DND-41 (cell line): ENCODE measurements around the gene WWP2.

Experiments
- EZH2 ChIP-seq: IDR thresholded peaks from 3 replicates; pipeline ENCODE4 v1.6.1; 2012; ENCODE audit warnings: borderline replicate concordance, low read depth, mild to moderate bottlenecking, moderate library complexity, low read length, inconsistent platforms; ENCODE audit not compliant: severe bottlenecking
- TF ChIP-seq, protein P1 (sequence below): IDR thresholded peaks from 2 replicates; pipeline ENCODE4 v1.5.1; 2012; ENCODE audit warnings: borderline replicate concordance, low read length, moderate library complexity, mild to moderate bottlenecking; ENCODE audit not compliant: poor library complexity, severe bottlenecking; ENCODE audit errors: extremely low read depth

DNA sequence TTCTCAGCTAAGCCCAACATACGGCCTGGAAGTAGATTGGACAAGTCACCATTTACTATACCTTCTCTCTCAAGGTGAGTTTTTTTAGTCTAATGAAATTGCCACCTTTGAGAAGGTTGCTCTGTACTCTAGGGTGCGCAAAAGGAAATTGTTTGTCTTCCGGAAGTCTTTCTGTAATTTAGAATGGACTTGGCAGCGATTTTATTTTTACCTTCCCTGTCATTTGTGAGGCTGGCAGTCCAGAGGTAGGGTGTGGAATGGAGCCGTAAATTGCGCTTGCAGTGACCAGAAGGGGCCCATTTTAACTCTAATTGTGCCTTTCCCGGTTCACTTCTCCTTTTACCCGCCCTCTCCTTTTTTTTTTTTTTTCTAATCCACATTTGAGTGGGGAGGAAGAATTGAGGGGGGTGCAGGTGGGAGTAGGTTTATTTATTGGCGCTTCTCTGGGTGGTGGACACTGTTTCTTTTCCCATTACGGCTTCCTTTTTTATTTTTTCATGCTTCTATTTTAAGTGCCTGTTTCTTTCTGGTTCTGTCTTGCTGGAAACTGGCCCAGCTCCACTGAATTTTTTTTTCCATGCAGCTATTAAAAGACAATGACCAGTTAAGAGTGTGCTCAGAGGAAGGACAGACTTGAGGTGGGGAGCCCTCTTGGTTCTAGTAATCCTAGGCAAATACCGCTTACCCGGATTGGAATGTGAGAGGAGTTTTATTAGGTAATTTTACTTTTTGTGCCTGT, 99.3 kb downstream of the WWP2 start:
- TF ChIP-seq, protein P1, sequence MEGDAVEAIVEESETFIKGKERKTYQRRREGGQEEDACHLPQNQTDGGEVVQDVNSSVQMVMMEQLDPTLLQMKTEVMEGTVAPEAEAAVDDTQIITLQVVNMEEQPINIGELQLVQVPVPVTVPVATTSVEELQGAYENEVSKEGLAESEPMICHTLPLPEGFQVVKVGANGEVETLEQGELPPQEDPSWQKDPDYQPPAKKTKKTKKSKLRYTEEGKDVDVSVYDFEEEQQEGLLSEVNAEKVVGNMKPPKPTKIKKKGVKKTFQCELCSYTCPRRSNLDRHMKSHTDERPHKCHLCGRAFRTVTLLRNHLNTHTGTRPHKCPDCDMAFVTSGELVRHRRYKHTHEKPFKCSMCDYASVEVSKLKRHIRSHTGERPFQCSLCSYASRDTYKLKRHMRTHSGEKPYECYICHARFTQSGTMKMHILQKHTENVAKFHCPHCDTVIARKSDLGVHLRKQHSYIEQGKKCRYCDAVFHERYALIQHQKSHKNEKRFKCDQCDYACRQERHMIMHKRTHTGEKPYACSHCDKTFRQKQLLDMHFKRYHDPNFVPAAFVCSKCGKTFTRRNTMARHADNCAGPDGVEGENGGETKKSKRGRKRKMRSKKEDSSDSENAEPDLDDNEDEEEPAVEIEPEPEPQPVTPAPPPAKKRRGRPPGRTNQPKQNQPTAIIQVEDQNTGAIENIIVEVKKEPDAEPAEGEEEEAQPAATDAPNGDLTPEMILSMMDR = no peak
- TF ChIP-seq EZH2 = no peak
